MCF 10A (cell line): ENCODE results near the gene MAP1A. TPM values are rescaled to one million over a fixed set of nuclear protein-coding genes. Genes with fewer than 3 reads are reported as not detected.

Source experiments
- BruUV-seq: library from RNA; stranded (reverse); fragments of 400-500 nt; replicated peaks from 2 replicates; lab custom pipeline; 2021; lab: Mats Ljungman, UMichigan
- CTCF ChIA-PET: fragments of 300-600 bp; sonication (Branson Sonifier 250); formaldehyde crosslinking; extraction: SDS; loops from one replicate; lab custom pipeline; 2021; ENCODE audit warnings: antibody characterized with exemption, inconsistent platforms; lab: Yijun Ruan, JAX
- POLR2A ChIA-PET: fragments of 300-600, 350-650 bp; sonication (Branson Sonifier 250); formaldehyde crosslinking; extraction: SDS; loops from one replicate; lab custom pipeline; 2020; ENCODE audit warnings: antibody characterized with exemption, inconsistent platforms; lab: Yijun Ruan, JAX
- DNase-seq: peaks from one replicate; pipeline ENCODE4 v3.0.0-alpha.2; 2018; ENCODE audit not compliant: unreplicated experiment
- H3K27ac Mint-ChIP-seq: one replicate; pipeline ENCODE4 v1.8.0; 2022; ENCODE audit warnings: mild to moderate bottlenecking, low read depth, mixed read lengths; ENCODE audit not compliant: unreplicated experiment
- H3K27me3 Mint-ChIP-seq: one replicate; pipeline ENCODE4 v1.8.0; 2022; ENCODE audit warnings: mixed read lengths; ENCODE audit not compliant: insufficient read depth, unreplicated experiment
- H3K36me3 Mint-ChIP-seq: one replicate; pipeline ENCODE4 v1.8.0; 2022; ENCODE audit warnings: mild to moderate bottlenecking, moderate library complexity, mixed read lengths; ENCODE audit not compliant: insufficient read depth, unreplicated experiment
- H3K4me1 Mint-ChIP-seq: one replicate; pipeline ENCODE4 v1.8.0; 2022; ENCODE audit warnings: mixed read lengths; ENCODE audit not compliant: insufficient read depth, unreplicated experiment
- H3K4me3 Mint-ChIP-seq: one replicate; pipeline ENCODE4 v1.8.0; 2022; ENCODE audit warnings: mild to moderate bottlenecking, moderate library complexity, mixed read lengths; ENCODE audit not compliant: unreplicated experiment
- H3K9me3 Mint-ChIP-seq: one replicate; pipeline ENCODE4 v1.8.0; 2022; ENCODE audit warnings: mixed read lengths; ENCODE audit not compliant: unreplicated experiment
- CTCF ChIP-seq: fragments of 200-600 bp; IDR thresholded peaks from one replicate; pipeline ENCODE4 v1.8.0; 2022; ENCODE audit warnings: antibody characterized with exemption, mild to moderate bottlenecking; ENCODE audit not compliant: unreplicated experiment
- intact Hi-C: fragments of 100-400 bp; cut with micrococcal nuclease; formaldehyde crosslinking; loops from 2 replicates; pipeline ENCODE4 v1.14.1; 2022
- total RNA-seq: library from RNA; stranded (reverse); gene quantifications from 2 replicates; pipeline ENCODE4 v1.2.3, GENCODE V29; 2022

MAP1A gene
- total RNA-seq, 1 experiment from 2014 or later: 0.09 TPM

- POLR2A ChIA-PET: interaction anchor here (0.6 to 8.1 kb wide), 2 partner anchors 15 to 161 kb away, joined by 3 to 60 read pairs; partner anchors contain the start of gene TP53BP1
- H3K4me1 Mint-ChIP-seq: peaks cover 13% of the 10 kb centered on the region
- no peaks in the 10 kb centered on the region for H3K36me3 Mint-ChIP-seq
- H3K27ac Mint-ChIP-seq: no peak overlapping the region
- BruUV-seq: no TSS peak
- CTCF ChIA-PET: interaction anchor here (0.5 kb wide), 1 partner anchor 896 kb away, joined by 3 read pairs; no protein-coding TSS in a partner anchor
- no peak for DNase-seq
- no peak overlapping the region for H3K4me3 Mint-ChIP-seq
- H3K9me3 Mint-ChIP-seq: no peaks in the 10 kb centered on the region
- intact Hi-C loops: no loop called here
- no peaks in the 10 kb centered on the region for H3K27me3 Mint-ChIP-seq
- TF ChIP-seq CTCF: no peak
Measured at GRCh38 chr15:43508421-43508820, 9.0 kb upstream of the MAP1A start.

GRCh38 chr15:43508991-43509659, 8.3 kb upstream of the MAP1A start:
- CTCF ChIA-PET: interaction anchor here (0.6 kb wide), 1 partner anchor 1634 kb away, joined by 3 read pairs; no protein-coding TSS in a partner anchor
- H3K27ac Mint-ChIP-seq: no peak overlapping the region

GRCh38 chr15:43509660-43510199, 7.7 kb upstream of the MAP1A start:
- TF ChIP-seq CTCF: no peak
- H3K4me3 Mint-ChIP-seq: peak overlapping the region; percentile 94

More at GRCh38 chr15:43508991-43509659, 8.3 kb upstream of the MAP1A start:
- intact Hi-C loops: no loop called here
- POLR2A ChIA-PET: interaction anchor here (2.9 to 8.1 kb wide), 2 partner anchors 8 to 16 kb away, joined by 20 to 60 read pairs; partner anchors contain the start of gene TP53BP1
- DNase-seq: no peak
- no peak overlapping the region for H3K4me3 Mint-ChIP-seq
- TF ChIP-seq CTCF: no peak
- H3K9me3 Mint-ChIP-seq: no peaks in the 10 kb centered on the region
- no peaks in the 10 kb centered on the region for H3K36me3 Mint-ChIP-seq
- no peaks in the 10 kb centered on the region for H3K27me3 Mint-ChIP-seq
- BruUV-seq: no TSS peak
- peaks cover 13% of the 10 kb centered on the region for H3K4me1 Mint-ChIP-seq

More at GRCh38 chr15:43509660-43510199, 7.7 kb upstream of the MAP1A start:
- Mint-ChIP-seq H3K36me3 (no peaks in the 10 kb centered on the region), H3K27ac (peak overlapping the region; percentile 63), H3K9me3 (no peaks in the 10 kb centered on the region), H3K4me1 (peaks cover 13% of the 10 kb centered on the region), H3K27me3 (no peaks in the 10 kb centered on the region)
- CTCF ChIA-PET: no interaction called here
- DNase-seq: no peak
- POLR2A ChIA-PET: interaction anchor here (0.5 to 8.1 kb wide), 4 partner anchors 9 to 238 kb away, joined by 3 to 60 read pairs (median 14); partner anchors contain the start of gene TP53BP1
- intact Hi-C loops: loop anchor here (1.0 kb wide), 1 partner anchor 26 kb away; no protein-coding TSS in a partner anchor
- no TSS peak for BruUV-seq
